Smooth muscle cell of the brain vasculature (primary cell): ENCODE results near the gene ENO3.

Experiments
- DNase-seq: peaks from one replicate; pipeline ENCODE4 v3.0.0-alpha.2; 2012; ENCODE audit warnings: low read depth, low spot score

The ENO3 gene

DNA sequence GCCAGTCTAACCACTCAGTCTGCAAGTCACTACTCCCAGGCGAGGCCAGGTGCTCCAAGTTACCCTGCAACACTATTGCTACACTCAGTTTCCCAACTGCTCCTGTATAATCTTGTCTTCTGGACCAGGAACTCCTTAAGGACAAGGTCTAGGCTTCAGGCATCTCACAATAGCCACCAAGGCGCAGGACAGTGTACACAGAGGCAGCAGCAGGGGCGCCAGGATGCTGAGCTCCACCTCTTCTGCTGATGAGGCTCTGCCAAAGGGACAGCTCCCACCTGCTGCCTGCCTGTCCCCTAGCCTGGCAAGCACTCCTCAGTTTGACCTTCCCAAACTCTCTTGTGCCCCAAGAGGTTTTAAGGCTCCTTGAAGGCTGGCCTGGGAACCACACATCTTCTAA lies 14.5 kb upstream of the ENO3 start:
- no peak for DNase-seq

DNA sequence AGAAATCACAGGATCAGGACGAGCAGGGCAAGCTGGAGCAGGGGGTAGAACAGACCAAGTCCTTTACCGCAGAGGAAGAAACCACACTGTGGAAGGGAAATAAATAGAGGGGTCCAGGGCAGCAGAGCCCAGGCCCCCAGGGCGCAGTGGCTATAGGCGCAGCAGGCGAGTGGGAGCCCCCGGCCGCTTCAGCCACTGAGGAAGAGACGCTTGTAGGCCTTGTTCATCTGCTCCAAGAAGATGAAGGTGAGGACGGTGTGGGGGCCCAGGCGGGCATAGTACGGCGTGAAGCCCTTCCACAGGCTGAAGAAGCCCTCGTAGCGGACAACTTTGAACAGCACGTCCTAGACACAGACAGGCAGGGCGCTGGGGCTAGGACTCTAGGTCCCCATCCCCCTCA lies 13.4 kb upstream of the ENO3 start:
- DNase-seq, result no peak

DNA sequence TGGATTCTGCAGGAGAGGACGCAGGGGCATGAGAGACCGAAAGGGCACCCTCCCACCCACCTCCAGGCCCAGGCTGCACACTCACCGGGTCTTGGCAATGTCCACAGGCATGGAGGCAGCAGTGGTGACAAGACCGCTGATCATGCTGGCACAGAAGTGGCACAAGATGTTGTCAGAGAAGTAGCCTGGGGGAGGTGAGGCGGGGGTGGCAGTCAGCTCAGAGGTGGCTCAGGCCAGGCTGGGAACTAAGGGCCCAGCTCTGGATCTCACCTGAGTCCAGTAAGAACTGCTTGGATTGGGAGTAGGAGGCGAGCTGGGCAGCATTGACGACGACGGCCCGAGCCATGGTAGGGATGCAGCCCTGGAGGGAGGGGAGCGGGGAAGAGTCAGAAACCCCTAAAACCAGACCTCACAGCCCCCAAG lies 12.8 kb upstream of the ENO3 start:
- no peak for DNase-seq

DNA sequence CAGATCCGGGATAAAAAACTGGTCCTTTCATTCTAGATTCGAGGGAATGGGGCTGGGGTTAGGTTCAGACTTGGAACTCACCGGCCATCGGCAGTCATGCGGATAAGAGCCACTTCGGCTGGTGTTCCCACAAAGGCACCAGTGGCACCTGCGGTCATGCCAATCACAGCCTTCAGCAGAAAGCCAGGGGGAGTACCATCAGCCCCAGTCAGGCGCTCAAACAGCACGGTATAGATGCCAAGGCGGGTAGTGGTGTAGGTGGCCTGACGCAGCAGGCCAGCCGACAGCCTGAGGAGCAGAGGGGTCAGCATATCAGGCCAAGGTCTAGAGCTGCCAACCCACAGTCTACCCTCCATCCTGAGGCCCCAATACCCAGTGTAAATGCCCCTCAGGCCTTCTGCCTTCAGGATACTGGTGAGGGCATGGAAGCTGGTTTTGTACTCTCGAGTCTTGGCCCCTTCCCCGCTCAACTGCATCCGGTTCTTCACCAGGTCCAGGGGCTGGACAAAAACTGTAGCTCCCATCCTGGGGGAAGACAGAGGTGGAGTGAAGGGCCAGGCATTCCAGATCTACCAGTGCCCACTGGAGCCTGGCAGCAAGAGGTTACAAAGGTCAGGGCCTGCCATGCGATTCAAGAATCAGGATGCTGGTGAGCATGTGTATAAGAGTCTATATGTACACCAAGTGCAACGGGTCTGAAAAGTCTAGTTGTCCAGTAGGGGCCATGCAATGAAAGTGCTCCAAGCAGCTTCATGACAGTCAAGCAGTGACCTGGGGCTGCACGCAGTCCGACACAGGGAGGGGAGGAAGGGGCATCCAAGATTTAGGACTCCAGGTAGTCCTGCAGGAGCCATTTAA lies 12.0 kb upstream of the ENO3 start:
- no peak for DNase-seq

DNA sequence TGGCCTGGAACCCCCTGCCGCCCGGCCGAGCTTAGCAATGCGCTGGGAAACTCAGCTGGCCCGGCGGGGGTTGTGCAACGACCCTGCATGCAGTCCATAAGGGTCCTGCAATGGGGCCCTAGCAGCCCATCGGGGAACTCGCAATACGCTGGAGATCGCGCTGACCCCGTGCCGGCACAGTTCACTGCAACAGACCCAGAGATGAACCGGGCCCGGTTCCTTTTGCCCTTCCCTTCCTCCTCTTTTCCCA lies 11.4 kb upstream of the ENO3 start:
- no peak for DNase-seq

DNA sequence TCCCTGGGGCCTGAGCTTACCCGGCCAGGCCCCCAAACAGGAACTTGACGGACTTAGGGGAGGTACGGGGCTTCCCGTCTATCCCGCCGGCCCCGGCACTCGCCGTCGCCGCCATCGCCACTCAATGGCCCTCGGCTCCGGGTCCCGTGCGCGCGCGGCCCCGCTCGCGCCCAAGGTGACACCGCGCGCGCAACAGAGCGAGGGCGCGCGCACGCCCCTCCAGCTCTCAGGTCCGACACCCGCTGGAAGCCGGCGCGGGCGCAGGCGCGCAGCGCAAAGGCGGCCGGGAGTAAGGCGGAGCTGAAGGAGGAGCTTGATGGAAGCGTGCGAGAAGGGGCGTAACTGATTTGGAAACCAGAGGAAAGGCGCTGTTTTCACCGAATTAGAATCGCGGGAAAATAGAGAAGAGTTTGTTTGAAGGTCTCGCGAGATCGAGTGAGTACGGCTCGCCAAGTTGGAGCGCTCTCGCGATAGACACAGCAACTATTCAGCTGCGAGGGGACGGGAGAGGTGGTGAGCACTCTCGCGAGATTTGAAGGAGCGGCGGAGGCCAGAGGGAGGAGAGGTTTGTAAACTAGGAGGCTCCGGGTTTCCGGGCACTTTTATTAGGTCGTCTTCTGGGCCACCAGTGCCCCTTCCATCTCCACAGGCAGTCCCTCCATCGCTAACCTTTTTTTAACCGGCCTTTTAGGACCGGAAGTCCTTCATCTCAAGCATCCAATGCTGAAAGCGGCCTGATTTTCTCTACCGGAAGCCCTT lies 10.9 kb upstream of the ENO3 start, which contains the start of the genes RNF167 and SLC25A11:
Gene RNF167 (plus strand): TSS at position 473 of the 759 bp plus-strand sequence. CDS start 642 bp downstream, outside the sequence.
Gene SLC25A11 (minus strand): TSS at position 251 of the 759 bp plus-strand sequence. CDS start 136 bp downstream, at position 115.
- peak; percentile 99 for DNase-seq

DNA sequence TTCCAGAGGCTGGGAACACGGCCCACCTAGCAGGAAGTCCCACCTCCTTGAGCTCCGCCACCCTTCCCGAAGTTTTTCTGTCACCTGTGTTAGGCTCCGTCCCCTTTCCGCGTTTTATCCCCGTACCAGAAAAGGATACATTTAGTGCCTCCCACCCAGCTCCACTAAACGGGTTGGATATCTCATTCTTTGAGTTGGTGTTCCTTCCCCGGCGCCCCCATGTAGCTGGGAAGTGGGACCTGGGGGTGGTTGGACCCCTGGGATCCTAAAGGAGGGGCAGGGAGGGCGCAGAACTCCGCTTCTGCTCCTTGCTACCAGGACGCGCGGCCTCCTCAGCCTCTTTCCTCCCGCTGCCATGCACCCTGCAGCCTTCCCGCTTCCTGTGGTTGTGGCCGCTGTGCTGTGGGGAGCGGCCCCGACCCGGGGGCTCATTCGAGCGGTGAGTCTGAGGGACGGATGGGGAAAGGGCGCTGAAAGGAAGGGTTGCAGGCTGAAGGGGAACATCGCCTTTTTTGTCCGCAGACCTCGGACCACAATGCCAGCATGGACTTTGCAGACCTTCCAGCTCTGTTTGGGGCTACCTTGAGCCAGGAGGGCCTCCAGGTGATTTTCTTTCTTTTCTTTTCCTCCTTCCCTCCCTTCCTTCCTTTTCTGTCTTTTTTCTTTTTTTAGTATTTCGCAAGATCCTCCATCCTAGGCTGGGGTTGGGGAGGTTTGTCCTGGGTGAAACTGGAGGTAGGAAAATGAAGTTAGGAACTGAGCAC lies 10.2 kb upstream of the ENO3 start:
- DNase-seq, result no peak

DNA sequence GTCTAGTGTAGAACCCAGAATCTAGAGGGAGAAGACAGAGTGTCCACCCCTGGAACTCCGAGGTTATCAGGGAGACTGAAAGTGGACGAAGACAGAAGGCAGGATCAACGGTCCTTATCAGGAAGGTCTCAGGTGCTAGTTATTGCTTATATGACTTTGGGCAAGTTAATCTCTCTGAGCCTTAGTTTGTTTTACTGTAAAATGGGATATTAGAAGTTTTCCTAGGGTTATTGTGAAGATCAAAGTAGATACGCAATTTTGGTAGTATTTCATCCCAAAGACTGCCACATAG lies 9.7 kb upstream of the ENO3 start:
- no peak for DNase-seq

DNA sequence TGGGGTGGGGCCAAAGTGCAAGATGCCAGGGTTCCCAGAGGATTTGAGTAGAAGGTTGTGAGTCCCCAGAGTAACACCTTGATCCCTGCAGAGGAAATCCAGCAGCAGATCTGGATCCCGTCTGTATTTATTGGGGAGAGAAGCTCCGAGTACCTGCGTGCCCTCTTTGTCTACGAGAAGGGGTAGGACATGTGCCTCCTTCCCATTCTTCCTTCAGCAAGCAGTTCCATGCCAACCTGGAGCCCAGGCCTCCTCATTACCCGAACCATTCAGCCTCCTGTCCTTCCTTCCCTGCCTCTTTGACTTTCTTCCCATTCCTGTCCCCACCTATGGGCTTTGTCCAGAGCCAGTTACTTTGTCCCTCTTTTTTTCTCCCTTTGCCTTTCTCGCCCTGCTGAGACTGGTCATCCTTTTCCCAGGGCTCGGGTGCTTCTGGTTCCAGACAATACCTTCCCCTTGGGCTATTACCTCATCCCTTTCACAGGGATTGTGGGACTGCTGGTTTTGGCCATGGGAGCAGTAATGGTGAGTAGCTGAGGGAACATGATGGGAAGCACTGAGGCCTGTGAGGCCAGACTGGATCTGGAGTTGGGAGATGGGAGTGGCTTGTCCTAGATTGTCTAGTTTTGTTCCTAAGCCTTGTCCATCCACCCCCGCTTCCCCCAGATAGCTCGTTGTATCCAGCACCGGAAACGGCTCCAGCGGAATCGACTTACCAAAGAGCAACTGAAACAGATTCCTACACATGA lies 8.0 kb upstream of the ENO3 start:
- DNase-seq, result no peak

DNA sequence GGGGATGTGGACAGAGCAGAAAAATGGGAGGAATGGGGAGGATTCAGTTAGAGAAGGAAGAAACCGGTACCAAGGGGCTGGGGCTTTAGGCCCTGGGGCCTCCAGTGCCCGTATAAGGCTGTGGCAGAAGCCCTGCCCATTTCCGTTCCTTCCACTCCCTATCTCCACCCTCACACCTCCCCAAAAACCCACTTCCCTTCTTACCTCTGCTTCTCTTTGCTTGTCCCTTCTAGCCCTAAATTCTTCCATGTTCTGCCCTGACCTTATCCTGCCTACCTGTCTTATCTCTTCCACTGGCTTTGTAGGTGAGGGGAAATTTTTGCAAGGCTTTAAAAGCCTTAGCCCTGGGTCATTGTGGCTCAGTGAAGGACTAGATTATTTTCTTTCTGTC lies 6.8 kb upstream of the ENO3 start:
- DNase-seq, result no peak

DNA sequence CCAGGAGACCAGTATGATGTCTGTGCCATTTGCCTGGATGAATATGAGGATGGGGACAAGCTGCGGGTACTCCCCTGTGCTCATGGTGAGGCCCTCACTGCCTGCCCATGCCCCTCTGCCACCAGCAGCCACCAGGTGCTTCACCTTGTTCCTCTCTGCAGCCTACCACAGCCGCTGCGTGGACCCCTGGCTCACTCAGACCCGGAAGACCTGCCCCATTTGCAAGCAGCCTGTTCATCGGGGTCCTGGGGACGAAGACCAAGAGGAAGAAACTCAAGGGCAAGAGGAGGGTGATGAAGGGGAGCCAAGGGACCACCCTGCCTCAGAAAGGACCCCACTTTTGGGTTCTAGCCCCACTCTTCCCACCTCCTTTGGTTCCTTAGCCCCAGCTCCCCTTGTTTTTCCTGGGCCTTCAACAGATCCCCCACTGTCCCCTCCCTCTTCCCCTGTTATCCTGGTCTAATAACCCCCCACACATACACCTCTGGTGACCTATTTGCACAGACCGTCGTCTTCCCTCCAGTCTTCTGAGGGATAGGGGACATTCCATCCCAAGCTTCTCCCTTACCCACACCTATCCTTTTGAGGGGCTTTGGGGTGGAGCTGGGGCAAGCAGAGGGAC lies 6.3 kb upstream of the ENO3 start:
- no peak for DNase-seq

DNA sequence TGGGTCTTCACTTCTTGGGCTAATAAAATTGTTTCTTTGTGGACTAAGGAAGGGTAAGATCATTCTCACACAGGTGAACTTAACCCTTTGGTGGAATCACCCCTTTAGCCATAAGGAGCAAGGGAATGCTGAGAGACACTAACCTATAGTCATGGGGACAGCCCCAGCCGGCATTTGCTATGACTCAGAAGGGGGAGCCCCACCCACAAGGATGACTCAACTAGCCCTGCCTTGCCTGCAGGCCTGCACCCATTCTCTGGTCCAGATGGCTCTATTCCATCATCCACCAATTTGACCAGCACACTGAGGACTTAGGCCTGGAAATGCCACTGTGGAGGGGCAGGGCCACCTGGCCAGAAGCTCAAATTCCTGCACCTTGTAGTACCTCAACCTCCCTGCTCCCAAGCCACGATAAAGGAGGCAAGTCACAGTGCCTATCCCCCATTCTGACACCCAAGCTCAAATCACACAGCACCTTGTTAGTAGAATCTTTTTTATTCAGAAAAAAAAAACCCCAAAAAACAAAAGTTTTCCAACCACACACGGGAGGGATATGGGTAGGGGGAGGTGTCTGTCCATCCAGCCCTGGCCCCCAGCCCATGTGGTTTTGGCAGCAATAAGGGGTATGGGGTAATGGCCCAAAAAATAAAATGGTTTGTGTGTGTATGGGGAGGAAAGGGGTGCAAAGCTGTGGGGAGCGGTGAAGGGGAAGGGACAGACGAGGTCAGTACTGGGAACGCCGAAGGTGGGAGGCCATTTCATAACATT lies 5.6 kb upstream of the ENO3 start:
- no peak for DNase-seq

DNA sequence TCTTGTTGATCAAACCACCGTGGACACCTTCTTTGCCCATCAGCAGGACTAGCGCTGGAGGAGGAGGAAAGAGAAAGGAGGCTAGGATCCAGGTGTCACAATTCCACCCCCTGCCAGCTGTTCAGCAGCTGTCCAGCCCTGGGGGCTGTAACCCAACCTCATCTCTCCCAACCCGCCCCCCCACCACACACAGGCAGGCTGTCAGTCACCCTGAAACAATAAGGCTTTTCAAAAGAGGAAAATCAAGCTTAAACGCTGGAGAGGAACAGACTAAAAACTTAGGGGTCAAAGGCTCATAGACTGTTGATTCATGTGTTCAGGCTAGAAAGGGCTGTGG lies 5.0 kb upstream of the ENO3 start:
- no peak for DNase-seq

DNA sequence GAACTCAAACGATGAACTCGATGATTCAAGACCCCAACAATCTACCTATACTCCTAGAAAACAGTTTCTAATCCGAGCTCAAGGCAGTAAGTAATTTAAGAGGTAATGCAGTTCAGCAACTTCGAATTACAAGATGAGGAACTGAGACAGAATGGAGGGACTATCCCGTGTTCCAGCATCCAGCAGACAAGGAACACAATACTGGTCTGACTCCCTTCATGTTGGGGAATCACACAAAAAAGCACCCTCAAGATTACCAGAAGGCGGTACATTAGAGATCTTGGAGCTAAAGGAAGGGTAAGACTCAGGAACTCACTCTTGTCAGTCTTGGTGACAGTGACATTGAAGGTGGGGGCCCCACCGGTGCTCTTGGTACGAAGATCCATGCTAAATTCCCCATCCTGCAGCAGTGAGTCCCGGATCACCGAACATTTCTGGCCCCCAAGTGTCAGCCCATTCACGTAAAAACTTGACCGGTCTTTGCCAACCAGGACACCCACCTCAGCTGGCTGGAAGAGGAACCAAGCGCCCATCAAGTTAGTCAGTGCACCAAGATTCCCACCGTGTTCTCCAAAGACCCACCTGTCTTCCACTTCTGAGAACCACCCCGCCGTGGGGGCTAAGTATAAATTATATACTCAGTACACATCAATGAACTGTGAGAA lies 4.5 kb upstream of the ENO3 start:
- no peak for DNase-seq

DNA sequence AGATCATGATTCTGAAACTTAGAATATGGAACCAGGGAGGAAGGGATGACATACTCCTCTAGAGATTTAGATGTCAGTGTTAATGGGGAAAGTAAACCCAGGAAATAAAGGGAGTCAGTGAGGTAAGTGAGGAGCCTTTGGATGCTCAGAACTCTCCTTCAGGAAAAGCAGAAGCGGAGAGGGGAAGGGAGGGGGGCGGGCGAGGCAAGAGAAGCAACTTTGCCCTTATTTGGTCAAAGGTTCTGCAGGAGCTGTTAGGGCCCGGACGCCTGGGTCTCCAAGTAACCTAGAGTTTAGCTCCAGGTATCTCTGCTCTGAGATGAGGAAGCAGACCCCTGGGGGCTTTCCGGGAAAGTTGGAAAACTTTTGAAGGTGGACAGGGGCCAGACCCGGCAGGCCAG lies 3.9 kb upstream of the ENO3 start:
- DNase-seq, result no peak

DNA sequence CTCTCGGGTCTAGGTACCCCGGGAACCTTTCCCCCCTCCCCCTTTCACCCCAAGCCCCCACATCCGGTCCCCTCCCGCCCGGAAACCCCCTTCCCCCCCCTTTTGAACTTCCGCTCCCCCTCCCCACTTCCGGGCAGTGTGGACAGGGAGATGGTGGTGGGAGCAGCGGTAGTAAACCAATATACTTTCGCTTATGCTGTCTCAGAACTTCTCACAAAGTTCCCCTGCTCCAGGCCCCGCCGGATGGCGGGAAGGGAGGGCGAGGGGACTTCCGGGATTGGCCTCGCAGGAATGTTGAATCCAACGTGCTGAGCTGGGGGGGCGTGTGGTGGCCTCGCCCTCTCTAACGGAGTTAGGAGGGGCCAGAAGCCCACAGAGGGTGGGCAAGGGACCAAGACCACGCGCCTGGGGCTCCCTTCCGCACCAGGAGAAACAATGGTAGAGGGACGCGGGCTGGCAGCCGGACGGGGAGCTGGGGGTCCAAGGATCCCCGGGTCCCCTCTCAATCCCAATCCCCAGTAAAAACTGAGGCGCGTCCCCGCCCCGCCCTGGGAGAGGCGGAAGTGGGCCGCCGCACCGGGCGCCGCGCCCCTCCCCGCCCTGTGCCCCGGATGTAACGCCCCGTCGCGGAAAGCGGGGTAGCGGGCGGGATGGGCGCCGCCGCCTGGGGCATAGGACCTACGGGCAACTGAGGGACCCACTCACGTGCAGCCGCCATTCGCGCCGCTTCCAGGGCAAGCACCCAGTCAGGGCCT lies 3.3 kb upstream of the ENO3 start:
- no peak for DNase-seq

DNA sequence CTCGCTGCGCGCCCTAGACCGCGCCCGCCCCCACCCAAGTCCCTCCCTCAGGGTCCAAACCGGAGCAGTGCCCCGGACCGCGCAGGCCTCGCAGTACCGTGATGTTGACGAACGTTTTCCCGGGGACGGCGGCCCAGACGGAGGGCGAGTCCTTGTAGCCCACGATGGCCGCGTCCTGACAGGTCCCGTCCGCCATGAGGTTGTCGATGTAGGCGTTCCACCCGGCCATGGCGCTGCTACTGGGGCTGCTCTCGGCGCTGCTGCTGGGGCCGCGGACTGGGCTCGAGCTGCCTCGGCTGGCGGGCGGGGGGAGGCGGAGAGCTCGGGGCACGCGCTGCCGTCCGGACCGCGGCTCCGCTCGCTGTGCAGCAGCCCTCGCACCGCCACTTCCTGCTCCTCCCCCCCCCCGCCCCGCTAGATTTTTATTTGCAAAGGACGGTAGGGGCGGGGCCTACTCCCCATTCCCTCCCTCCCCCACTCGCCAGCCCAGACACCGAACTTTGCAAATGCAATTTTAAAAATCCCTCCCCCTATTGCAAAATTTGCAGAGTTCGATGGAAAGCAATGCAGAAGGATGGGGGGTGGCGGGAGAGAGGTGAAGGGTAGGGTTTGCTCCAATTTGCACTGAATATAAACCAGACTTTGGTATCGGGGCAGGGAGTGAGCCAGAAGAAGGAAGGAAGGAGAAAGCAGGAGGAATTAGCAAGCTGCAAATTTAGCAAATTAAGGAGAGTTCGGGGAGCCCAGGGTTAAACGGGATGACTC lies 2.6 kb upstream of the ENO3 start, which contains the start of gene PFN1:
Gene PFN1 (minus strand): TSS at position 365 of the 765 bp plus-strand sequence. CDS start 136 bp downstream, at position 229.
- DNase-seq, result peak; percentile 84

DNA sequence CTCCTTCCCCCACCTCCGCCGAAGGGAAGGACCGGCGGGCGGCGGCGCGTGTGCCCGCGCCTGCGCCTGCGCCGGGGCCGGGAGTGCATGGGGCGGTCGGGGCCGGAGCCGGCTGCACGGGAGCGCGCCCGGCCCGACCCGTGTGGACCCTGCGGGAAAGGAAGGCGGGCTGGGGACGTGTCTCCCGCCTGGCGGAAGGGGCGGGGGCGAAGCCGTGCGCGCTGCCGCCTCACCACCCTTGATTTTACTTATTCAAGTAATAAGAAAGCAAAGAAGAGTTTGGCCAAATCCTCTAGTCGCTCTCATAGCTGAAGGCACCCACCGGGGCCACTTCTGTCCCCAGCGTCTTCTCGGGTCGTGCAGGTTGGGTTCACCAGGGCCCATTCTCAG lies 2.0 kb upstream of the ENO3 start:
- DNase-seq, result peak; percentile 73
